NCI-H510A (cell line): ENCODE measurements around the gene SCUBE1.

Experiments used
- DNase-seq: peaks from one replicate; lab custom pipeline; 2025; lab: John Stamatoyannopoulos, UW

Gene SCUBE1

DNA sequence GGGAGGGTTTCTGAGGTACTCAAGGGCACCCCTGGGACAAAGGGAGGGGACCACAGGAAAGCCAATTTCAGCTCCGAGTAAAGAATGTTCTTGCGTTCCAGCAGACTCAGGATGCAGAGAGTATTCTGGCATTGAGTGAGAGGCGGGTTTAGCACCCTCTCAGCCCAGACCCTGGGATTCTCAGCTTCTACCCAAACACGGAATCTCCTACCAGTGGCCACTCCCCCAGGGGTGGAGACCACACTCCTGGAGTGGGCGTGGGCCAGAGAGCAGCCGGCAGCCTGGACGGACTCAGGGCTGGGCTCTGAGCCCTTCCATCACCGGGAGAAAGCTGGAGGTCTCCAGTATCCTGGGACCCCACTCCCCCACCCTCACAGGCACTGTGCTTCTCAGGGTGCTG is 130.1 kb downstream of the SCUBE1 start:
- no peak for DNase-seq

GRCh38 chr22:43212434-43212952 is 130.7 kb downstream of the SCUBE1 start:
- no peak for DNase-seq

DNA sequence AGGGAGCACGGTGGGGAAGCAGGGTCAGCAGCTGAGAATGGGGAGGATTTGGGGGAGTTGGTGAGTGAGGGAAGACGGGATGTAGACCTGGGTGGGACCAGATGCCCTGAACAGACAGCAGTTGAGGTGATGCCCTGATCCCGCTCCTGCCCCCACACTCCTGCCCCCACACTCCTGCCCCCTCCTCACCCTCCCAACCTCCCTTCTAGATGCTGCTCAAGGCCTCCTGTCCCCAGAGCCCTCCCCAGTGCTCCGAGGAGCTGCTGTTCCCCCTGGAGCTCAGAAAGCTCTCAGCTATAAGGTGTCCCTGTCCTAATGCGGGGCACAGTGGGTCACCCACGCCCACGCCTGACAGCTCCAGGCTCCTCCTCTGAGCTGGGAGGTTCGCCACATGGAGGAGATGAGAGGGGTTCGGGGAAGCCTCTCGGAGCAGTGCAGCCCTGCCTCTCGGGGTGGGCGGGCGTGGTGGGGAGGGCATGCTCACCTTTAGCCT is 131.2 kb downstream of the SCUBE1 start:
- DNase-seq = no peak

DNA sequence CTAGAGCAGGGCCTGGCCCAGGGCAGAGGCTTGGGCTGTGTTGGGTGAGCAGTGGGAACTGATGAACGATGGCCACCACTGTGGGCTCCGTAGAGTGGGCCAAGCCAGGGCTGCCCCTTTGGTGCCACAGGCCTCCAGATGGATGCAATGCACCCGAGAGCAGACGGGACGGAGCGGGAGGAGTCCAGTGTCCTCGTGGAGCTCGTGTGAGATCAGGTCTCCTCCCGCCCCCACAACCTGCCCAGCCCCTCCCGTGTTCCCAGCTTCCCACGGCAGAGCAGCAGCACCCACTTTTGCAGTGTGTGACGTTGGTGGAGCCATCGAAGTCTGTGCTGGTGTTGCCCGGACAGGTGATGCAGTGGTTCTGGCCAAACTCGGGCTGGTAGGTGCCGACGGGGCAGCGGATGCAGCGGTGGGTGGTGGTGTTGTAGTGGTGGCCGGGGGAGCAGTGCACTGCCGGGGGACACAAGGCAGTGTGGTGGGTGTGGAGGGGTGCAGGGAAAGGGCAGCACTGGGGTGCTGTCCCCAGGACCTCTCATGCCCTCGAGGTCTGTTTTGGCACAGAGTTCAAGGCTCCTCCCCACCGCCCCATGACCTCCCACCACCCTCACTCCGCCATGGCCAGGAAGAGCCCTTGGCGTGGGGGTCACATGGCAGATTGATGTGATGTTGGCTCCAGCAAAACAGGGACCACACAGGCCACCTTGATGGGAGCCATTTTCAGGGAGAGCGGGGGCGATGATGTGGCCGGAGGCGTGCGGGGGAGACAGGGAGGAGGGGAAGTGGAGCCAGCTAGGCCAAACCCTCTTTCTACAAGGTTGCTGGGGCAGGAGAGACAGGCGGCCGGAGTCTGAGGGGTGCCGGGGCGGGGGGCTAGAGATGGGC is 132.3 kb downstream of the SCUBE1 start:
- no peak for DNase-seq

DNA sequence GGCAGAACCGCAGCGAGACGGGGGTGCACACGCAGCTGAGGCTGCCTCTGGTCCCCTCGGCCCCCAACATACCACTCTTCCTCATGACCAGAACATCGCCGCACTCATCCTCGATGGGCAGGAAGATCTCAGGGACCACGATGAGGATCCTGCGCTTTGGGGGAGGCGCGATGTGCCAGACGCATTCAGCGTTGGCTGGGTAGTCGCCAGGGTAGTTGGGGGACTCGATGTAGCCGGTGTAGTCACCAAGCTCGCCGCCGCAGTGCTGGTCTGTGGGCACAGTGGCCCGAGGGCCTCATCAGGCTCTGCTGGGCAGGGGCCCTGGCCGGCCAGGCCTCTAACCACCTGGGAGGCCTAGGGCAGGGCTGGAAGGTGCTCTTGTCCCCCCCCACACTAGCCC is 133.2 kb downstream of the SCUBE1 start:
- DNase-seq = no peak

DNA sequence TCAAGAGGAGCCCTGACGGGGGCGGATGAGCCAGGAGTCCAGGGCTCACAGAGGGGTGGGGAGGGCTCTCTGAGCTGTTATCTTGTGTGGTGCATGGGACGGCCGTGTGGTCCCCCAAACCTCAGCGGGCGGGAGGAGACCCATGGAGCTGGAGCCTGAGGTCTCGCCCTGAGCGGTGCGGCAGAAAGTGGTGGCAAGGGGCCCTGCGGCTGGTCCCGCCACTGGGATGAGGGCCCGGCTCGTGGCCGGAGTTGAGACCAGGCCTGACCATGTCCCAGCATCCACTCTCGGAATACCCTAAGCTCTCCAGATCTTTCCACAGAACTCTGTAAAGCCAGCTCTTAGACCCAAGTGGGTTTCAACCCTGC is 133.7 kb downstream of the SCUBE1 start:
- DNase-seq = no peak

DNA sequence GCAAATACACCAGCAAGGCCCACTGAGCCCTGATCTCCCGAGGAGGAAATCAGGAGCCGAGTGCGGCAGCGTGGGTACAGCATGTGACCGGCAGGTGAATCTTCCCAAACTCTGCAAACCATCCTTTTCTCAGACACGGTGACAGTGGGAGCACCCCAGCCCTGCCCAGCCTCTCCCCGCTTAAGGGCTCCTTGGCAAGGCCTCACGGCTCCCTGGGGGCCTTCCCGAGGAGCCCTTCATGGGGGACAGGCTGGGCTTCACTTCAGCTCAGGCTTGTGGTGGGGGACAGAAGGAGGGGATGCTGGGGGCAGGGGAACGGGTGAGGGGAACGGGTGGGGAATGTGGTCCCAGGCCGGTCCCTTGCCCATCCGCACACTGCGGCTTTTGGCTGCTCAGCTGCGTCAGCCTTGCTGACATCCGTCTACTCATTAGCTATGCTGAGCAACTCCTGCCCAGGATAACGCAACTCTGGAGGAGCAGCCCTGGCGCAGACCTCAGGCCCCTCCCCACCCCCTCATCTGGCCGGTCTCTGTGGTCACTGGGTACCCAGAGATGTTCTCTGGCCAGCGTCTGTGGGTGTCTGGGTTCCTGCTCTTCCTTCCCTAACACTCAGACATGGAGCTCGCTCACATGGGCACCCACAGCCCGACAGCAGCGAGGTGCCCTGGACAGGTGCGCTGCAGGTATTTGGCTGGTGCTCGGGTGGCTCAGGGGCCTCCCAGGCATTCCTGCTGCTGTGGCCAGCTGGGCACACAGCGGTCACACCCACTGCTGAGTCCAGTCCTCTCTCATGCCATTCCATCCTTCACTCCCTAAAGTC is 134.3 kb downstream of the SCUBE1 start:
- DNase-seq = no peak

DNA sequence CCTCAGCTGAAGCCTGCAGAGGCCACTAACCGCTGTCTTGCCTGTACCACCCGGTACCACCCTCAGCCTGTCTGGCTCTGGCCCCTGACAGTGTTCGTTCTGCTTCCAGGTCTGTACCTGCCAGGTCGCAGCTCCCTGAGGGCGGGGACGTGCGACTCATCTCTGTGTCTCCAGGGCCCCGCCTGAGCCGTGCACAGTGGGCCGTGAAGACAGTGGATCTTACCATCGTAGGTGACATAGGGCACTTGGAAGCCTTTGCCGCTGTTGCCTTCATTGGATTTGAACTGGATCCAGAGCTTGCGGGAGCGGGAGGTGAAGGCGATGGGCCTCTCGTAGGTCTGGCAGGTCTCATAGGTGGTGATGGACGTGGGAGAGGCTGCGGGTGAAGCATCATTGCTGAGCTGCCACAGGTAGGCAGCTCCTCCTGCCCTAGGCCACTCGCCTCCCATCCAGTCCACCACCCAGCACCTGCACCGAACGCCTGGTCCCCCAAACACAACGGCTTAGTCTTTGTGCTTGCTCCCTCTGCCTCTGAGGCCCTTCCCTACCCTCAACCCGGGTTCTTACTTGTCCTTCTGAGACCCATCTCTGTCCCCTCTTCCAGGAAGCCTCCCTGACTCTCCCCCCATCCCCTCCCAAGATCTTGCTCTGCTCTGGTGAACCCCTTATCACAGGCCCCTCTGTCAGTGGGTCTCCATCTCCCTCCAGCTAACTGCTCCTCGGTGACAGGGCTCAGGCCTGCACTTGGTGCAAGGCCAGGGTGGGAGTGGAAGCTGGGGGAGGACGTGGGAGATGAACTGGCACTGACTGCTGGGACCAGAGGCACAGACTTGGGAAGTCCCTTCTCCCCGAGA is 135.1 kb downstream of the SCUBE1 start:
- DNase-seq = no peak

- DNase-seq = no peak
Observed at GRCh38 chr22:43207386-43207785, 135.8 kb downstream of the SCUBE1 start.

- DNase-seq = no peak
Observed at GRCh38 chr22:43206509-43207161, 136.5 kb downstream of the SCUBE1 start.

DNA sequence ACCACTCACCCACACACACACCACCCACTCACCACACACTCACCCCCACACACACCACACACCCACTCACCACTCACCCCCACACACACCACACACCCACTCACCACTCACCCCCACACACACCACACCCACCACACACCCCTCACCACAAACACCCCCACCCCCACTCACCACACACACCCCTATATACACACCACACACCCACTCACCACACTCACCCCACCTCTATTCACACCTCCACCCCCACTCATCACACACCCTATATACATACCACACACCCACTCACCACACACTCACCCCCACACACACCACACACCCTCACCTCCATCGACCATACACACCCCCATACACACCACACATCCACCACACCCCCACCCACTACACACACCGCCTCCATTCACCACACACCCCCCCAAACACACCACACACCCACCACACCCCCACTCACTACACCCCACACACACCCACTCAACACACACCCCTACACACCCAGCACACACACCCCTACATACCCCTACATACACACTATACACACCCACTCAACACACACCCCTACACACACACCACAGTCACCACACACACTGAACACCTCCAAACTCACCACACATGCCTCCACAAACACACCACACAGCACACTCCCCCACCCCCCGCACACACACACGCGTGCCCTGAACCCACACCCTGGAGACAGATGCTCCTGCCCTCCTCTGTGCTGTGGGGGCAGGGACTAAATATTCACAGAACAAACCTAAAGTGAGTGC is 137.2 kb downstream of the SCUBE1 start:
- no peak for DNase-seq

DNA sequence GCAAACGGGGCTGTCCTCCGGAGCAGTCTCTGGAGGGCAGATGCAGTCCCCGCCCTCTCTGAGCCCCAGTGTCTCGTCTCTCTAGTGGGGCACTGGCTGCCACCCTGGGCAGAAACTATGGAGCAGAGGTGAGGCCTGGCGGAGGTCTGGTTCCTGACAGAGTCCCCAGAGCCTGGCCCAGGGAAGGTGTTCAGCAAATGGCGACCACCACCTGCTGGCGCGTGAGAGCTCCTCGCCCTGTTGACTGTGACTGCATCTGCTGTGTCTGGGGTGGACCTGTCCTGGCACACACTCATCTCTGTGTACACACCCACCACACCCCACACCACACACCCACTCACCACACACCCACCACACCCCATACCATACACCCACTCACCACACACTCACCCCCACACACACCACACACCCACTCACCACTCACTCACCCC is 137.9 kb downstream of the SCUBE1 start:
- DNase-seq = no peak

- DNase-seq = no peak
Observed at GRCh38 chr22:43203471-43203981, 139.6 kb downstream of the SCUBE1 start.

DNA sequence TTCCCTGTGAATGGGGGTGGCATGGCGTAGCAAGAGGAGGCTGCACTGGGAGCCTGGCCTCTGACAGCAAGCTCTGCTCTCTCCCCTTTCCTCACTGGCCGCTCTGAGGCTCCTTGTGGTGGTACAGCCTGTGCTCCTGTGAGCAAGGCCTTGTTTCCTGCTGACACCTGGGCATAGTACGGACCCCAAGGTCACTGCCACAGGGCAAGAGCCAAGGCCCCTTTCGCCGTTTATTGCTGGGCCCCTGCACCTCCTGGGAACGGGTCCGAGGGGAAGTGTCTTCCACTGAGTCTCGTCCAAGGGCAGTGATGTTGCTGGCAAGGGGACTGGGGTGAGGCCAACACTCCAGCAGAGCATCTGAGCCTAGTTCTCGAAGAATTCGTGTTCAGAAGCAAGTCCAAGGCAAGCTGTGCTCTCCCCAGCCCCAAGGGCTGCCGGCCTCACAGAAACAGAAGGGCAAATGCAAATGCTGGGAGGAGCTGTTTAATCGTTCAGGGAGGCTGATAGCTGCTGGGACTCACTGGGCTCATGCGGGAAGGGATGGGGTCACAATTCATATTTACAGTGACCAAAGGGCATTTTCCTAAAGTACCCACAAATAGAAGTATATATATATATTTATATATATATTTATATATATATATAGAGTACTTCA is 140.3 kb downstream of the SCUBE1 start:
- DNase-seq = no peak

DNA sequence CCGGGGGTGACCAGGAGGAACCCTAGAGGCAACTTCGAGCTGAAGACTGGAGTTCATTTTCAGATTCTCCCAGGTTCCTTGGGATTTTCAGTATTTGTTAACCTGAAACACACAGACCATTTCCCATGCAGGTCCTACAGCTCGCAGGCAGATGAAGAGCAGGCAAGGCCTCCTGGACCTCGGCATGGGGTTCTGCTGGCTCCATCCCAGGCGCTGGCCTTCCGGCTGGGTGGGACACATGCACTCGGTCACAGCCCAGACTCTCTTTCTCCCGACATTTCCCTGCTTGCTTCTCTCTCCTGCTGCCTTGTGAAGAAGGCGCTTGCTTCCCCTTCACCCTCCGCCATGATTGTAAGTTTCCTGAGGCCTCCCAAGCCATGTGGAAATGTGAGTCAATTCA is 140.8 kb downstream of the SCUBE1 start:
- no peak for DNase-seq

- DNase-seq = no peak
Observed at GRCh38 chr22:43201486-43202219, 141.5 kb downstream of the SCUBE1 start.

DNA sequence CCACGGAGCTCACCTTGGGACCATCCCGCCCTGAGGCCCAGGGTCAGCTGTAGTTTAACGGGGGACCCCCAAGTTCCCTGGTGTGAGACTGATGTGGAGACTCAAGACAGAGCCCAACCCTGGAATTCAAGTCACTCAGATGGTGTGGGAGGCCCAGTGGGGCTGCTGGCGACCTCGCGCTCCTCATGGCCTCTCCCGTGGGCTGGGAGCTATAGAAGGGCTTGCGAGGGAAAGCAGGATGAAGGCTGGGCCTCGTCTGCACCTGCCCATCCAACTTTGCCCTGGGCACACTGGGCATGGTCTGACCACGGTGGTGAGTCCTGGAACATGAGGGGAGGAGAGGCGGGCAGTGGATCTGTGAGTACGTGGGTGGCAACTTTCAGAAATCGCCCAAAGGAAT is 142.6 kb downstream of the SCUBE1 start:
- no peak for DNase-seq

GRCh38 chr22:43200031-43200430 is 143.1 kb downstream of the SCUBE1 start:
- DNase-seq = no peak

DNA sequence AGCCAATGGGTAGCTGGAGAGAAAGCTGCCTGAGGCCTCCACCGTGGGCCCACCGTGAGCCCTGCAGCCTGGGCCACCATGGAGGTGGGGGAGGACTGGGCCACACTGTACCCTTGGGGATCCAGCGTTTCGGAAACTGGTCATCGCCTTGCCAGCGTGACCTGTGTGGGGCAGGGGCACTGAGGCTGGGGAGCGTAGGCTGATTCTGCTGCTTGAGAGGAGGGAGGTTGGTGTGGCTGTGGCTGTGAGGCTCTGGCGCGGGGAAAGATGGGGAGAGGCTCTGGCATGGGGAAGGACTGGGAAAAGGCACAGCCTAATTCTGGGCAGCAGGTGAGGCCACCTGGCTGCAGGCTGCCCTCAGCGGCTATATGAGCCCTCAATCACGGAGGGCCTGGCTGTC is 143.6 kb downstream of the SCUBE1 start:
- DNase-seq = no peak
